WTC11 (cell line): ENCODE results near the gene DMRT2. TPM values are rescaled to one million over a fixed set of nuclear protein-coding genes. Genes with fewer than 3 reads are reported as not detected.

Source experiments
- ATAC-seq: fragments of 200-7000 bp; cut with Tn5 transposase; 2 replicates; pipeline ENCODE4 v1.10.0; 2021; ENCODE audit warnings: mild to moderate bottlenecking, moderate library complexity
- CTCF ChIA-PET: fragments of 300-600 bp; sonication (Branson Sonifier 250); formaldehyde crosslinking; loops from one replicate; lab custom pipeline; 2021; ENCODE audit warnings: antibody characterized with exemption; lab: Charles Lee
- POLR2A ChIA-PET: fragments of 350-600 bp; sonication (Branson Sonifier 250); formaldehyde crosslinking; loops from one replicate; lab custom pipeline; 2021; ENCODE audit warnings: antibody characterized with exemption; lab: Charles Lee
- DNase-seq: peaks from one replicate; pipeline ENCODE4 v3.0.0; 2021; ENCODE audit warnings: low spot score
- H3K27ac Mint-ChIP-seq: 2 replicates; pipeline ENCODE4 v1.8.0; 2021; ENCODE audit warnings: mixed read lengths
- H3K27me3 Mint-ChIP-seq: 2 replicates; pipeline ENCODE4 v1.8.0; 2021; ENCODE audit warnings: low read depth, mild to moderate bottlenecking, moderate library complexity, mixed read lengths
- H3K36me3 Mint-ChIP-seq: 2 replicates; pipeline ENCODE4 v1.8.0; 2021; ENCODE audit warnings: mixed read lengths
- H3K4me1 Mint-ChIP-seq: 2 replicates; pipeline ENCODE4 v1.8.0; 2022; ENCODE audit warnings: mixed read lengths
- H3K4me3 Mint-ChIP-seq: 2 replicates; pipeline ENCODE4 v1.8.0; 2021; ENCODE audit warnings: mild to moderate bottlenecking, moderate library complexity, mixed read lengths
- H3K9me3 Mint-ChIP-seq: 2 replicates; pipeline ENCODE4 v1.8.0; 2021; ENCODE audit warnings: mixed read lengths
- GRHL2 ChIP-seq: fragments of 250-450 bp; sonication (Bioruptor Pico); IDR thresholded peaks from 2 replicates; pipeline ENCODE4 v1.8.0; 2022; ENCODE audit warnings: mild to moderate bottlenecking, moderate library complexity; ENCODE audit not compliant: insufficient replicate concordance, severe bottlenecking
- NFE2L1 ChIP-seq: sonication (generic); formaldehyde crosslinking; IDR thresholded peaks from 2 replicates; pipeline ENCODE4 v1.8.1; 2023; ENCODE audit warnings: missing genetic modification reagents
- TEAD1 ChIP-seq: sonication (generic); formaldehyde crosslinking; IDR thresholded peaks from 2 replicates; pipeline ENCODE4 v1.8.0; 2022; ENCODE audit warnings: mild to moderate bottlenecking, missing genetic modification reagents
- total RNA-seq: library from RNA; stranded (reverse); gene quantifications from 3 replicates; pipeline ENCODE4 v1.2.3, GENCODE V29; 2021
- TF ChIP-seq, protein P1 (sequence below): sonication (generic); formaldehyde crosslinking; IDR thresholded peaks from 2 replicates; pipeline ENCODE4 v1.8.1; 2023; ENCODE audit warnings: mild to moderate bottlenecking, missing genetic modification reagents, borderline replicate concordance
- TF ChIP-seq, protein P2 (sequence below): sonication (generic); formaldehyde crosslinking; IDR thresholded peaks from 2 replicates; pipeline ENCODE4 v1.8.0; 2022; ENCODE audit warnings: mild to moderate bottlenecking, missing genetic modification reagents
- TF ChIP-seq, protein P3 (sequence below): sonication (generic); formaldehyde crosslinking; IDR thresholded peaks from 2 replicates; pipeline ENCODE4 v1.8.0; 2023; ENCODE audit warnings: missing genetic modification reagents, mild to moderate bottlenecking, borderline replicate concordance
- TF ChIP-seq, protein P4 (sequence below): fragments of 200-600 bp; IDR thresholded peaks from 2 replicates; pipeline ENCODE4 v1.8.0; 2022; ENCODE audit warnings: antibody characterized with exemption
- TF ChIP-seq, protein P5 (sequence below): sonication (generic); formaldehyde crosslinking; IDR thresholded peaks from 2 replicates; pipeline ENCODE4 v1.8.1; 2023; ENCODE audit warnings: mild to moderate bottlenecking, moderate library complexity, missing genetic modification reagents
- TF ChIP-seq, protein P6 (sequence below): sonication (generic); formaldehyde crosslinking; IDR thresholded peaks from 2 replicates; pipeline ENCODE4 v1.8.1; 2023; ENCODE audit warnings: mild to moderate bottlenecking, missing genetic modification reagents

DMRT2 gene
- total RNA-seq, 1 experiment from 2014 or later, result not detected

DNA sequence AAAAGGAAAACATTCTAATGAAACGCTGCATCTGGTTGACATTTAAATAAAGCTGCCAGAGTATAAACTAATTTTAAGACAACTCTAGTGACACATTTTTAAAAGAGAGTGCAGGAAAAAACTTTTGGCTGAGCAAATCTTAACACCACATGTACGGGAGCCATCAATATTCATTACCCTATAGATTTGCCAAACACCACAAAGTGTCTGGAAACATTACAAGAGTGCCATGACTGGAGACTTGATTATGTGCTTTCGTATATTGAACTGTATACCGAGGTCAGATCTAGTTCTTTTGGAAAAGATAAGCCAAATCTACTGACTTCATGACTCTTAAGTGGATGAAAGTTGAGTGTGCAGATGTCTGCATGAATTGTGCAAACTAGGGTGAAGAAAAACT is 10.6 kb upstream of the DMRT2 start:
- ChIA-PET POLR2A (no interaction called here), CTCF (no interaction called here)
- Mint-ChIP-seq H3K36me3 (no peaks in the 10 kb centered on the region), H3K9me3 (no peaks in the 10 kb centered on the region), H3K27me3 (peaks cover 94% of the 10 kb centered on the region), H3K27ac (no peak overlapping the region), H3K4me3 (no peak overlapping the region), H3K4me1 (peaks cover 15% of the 10 kb centered on the region)
- ATAC-seq (no peak), DNase-seq (no peak)
- TF ChIP-seq, protein P1, sequence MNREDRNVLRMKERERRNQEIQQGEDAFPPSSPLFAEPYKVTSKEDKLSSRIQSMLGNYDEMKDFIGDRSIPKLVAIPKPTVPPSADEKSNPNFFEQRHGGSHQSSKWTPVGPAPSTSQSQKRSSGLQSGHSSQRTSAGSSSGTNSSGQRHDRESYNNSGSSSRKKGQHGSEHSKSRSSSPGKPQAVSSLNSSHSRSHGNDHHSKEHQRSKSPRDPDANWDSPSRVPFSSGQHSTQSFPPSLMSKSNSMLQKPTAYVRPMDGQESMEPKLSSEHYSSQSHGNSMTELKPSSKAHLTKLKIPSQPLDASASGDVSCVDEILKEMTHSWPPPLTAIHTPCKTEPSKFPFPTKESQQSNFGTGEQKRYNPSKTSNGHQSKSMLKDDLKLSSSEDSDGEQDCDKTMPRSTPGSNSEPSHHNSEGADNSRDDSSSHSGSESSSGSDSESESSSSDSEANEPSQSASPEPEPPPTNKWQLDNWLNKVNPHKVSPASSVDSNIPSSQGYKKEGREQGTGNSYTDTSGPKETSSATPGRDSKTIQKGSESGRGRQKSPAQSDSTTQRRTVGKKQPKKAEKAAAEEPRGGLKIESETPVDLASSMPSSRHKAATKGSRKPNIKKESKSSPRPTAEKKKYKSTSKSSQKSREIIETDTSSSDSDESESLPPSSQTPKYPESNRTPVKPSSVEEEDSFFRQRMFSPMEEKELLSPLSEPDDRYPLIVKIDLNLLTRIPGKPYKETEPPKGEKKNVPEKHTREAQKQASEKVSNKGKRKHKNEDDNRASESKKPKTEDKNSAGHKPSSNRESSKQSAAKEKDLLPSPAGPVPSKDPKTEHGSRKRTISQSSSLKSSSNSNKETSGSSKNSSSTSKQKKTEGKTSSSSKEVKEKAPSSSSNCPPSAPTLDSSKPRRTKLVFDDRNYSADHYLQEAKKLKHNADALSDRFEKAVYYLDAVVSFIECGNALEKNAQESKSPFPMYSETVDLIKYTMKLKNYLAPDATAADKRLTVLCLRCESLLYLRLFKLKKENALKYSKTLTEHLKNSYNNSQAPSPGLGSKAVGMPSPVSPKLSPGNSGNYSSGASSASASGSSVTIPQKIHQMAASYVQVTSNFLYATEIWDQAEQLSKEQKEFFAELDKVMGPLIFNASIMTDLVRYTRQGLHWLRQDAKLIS (CRISPR knock-in tag), result no peak
- TF ChIP-seq, protein P2, sequence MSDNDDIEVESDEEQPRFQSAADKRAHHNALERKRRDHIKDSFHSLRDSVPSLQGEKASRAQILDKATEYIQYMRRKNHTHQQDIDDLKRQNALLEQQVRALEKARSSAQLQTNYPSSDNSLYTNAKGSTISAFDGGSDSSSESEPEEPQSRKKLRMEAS (CRISPR knock-in tag), result no peak
- TF ChIP-seq NFE2L1, result no peak
- TF ChIP-seq GRHL2 (CRISPR knock-in tag), result no peak

DNA sequence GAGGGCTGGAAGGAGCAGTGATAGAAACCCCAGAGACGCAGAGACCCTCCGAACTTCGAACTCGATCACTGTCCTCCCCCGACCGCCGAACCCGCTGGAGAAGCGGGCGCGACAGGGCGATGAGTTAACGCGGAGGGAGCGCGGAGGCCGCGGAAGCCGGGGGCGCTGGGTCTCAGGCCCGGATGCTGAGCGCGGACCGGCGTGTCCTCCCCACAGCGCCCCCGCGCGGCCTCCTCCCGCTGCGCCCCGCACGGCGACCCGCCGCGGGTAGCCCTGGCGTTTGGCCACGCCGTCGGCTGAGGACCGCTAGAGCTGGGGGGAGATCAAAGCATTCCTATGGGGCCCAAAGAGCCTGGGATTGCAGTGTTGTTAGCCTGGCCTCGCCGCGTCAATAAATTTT is 7.7 kb upstream of the DMRT2 start:
- TF ChIP-seq, protein P3, sequence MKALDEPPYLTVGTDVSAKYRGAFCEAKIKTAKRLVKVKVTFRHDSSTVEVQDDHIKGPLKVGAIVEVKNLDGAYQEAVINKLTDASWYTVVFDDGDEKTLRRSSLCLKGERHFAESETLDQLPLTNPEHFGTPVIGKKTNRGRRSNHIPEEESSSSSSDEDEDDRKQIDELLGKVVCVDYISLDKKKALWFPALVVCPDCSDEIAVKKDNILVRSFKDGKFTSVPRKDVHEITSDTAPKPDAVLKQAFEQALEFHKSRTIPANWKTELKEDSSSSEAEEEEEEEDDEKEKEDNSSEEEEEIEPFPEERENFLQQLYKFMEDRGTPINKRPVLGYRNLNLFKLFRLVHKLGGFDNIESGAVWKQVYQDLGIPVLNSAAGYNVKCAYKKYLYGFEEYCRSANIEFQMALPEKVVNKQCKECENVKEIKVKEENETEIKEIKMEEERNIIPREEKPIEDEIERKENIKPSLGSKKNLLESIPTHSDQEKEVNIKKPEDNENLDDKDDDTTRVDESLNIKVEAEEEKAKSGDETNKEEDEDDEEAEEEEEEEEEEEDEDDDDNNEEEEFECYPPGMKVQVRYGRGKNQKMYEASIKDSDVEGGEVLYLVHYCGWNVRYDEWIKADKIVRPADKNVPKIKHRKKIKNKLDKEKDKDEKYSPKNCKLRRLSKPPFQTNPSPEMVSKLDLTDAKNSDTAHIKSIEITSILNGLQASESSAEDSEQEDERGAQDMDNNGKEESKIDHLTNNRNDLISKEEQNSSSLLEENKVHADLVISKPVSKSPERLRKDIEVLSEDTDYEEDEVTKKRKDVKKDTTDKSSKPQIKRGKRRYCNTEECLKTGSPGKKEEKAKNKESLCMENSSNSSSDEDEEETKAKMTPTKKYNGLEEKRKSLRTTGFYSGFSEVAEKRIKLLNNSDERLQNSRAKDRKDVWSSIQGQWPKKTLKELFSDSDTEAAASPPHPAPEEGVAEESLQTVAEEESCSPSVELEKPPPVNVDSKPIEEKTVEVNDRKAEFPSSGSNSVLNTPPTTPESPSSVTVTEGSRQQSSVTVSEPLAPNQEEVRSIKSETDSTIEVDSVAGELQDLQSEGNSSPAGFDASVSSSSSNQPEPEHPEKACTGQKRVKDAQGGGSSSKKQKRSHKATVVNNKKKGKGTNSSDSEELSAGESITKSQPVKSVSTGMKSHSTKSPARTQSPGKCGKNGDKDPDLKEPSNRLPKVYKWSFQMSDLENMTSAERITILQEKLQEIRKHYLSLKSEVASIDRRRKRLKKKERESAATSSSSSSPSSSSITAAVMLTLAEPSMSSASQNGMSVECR, result no peak
- TF ChIP-seq TEAD1 (CRISPR knock-in tag), result 0 out of 2 replicates have a peak, but pooled peaks have one; percentile 40
- TF ChIP-seq, protein P2 (CRISPR knock-in tag), result 0 out of 2 replicates have a peak, but pooled peaks have one; percentile 48
- TF ChIP-seq, protein P4, sequence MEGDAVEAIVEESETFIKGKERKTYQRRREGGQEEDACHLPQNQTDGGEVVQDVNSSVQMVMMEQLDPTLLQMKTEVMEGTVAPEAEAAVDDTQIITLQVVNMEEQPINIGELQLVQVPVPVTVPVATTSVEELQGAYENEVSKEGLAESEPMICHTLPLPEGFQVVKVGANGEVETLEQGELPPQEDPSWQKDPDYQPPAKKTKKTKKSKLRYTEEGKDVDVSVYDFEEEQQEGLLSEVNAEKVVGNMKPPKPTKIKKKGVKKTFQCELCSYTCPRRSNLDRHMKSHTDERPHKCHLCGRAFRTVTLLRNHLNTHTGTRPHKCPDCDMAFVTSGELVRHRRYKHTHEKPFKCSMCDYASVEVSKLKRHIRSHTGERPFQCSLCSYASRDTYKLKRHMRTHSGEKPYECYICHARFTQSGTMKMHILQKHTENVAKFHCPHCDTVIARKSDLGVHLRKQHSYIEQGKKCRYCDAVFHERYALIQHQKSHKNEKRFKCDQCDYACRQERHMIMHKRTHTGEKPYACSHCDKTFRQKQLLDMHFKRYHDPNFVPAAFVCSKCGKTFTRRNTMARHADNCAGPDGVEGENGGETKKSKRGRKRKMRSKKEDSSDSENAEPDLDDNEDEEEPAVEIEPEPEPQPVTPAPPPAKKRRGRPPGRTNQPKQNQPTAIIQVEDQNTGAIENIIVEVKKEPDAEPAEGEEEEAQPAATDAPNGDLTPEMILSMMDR, result peak; percentile 61
- TF ChIP-seq, protein P5, sequence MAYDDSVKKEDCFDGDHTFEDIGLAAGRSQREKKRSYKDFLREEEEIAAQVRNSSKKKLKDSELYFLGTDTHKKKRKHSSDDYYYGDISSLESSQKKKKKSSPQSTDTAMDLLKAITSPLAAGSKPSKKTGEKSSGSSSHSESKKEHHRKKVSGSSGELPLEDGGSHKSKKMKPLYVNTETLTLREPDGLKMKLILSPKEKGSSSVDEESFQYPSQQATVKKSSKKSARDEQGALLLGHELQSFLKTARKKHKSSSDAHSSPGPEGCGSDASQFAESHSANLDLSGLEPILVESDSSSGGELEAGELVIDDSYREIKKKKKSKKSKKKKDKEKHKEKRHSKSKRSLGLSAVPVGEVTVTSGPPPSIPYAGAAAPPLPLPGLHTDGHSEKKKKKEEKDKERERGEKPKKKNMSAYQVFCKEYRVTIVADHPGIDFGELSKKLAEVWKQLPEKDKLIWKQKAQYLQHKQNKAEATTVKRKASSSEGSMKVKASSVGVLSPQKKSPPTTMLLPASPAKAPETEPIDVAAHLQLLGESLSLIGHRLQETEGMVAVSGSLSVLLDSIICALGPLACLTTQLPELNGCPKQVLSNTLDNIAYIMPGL, result peak; percentile 66; the same call in 1 of the 2 replicates
- TF ChIP-seq, protein P6, sequence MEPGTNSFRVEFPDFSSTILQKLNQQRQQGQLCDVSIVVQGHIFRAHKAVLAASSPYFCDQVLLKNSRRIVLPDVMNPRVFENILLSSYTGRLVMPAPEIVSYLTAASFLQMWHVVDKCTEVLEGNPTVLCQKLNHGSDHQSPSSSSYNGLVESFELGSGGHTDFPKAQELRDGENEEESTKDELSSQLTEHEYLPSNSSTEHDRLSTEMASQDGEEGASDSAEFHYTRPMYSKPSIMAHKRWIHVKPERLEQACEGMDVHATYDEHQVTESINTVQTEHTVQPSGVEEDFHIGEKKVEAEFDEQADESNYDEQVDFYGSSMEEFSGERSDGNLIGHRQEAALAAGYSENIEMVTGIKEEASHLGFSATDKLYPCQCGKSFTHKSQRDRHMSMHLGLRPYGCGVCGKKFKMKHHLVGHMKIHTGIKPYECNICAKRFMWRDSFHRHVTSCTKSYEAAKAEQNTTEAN (CRISPR knock-in tag), result no peak
- ChIA-PET POLR2A (no interaction called here), CTCF (interaction anchor here (1.0 to 3.3 kb wide), 3 partner anchors 8 to 358 kb away, joined by 3 to 14 read pairs (median 7); no protein-coding TSS in a partner anchor)
- Mint-ChIP-seq H3K4me3 (peak overlapping the region; percentile 70), H3K27ac (no peak overlapping the region), H3K9me3 (no peaks in the 10 kb centered on the region), H3K36me3 (peaks cover 3% of the 10 kb centered on the region; the same call in 1 of the 2 replicates), H3K4me1 (peaks cover 33% of the 10 kb centered on the region), H3K27me3 (peaks cover 100% of the 10 kb centered on the region)
- ATAC-seq, result peak; percentile 58
- peak; percentile 80 for DNase-seq
